Activated T-helper 1 cell treated with Interleukin-2 at 50 U/mL for 16 hours (primary cell): Measurements from ENCODE around the gene NAXD.
A peak's percentile ranks its signal among the peaks of the same experiment; 100 is the strongest.
"Not testable (repeated sequence)": the region's sequence is repeated elsewhere in the genome, so short reads cannot be mapped to it uniquely, and the experiment has no call there.

Experiments
- DNase-seq: peaks from one replicate; pipeline ENCODE4 v3.0.0-alpha.2; 2020; ENCODE audit warnings: low read depth

The NAXD gene

GRCh38 chr13:110615322-110616102 is at the start of gene NAXD:
Gene NAXD, plus strand, starts transcription at chr13:110615545. Its CDS starts 57 bp downstream, at chr13:110615602.
- peak; percentile 50 for DNase-seq

- DNase-seq: no peak
These were observed 49.2 kb upstream of the NAXD start for GRCh38 chr13:110566171-110566570.

- no peak for DNase-seq
These were observed 46.7 kb upstream of the NAXD start for GRCh38 chr13:110568612-110569011.

GRCh38 chr13:110569962-110570361 is 45.4 kb upstream of the NAXD start:
- DNase-seq: not testable (repeated sequence)

- DNase-seq: no peak
These were observed 44.5 kb upstream of the NAXD start for GRCh38 chr13:110570886-110571285.

GRCh38 chr13:110571896-110572777 is 43.2 kb upstream of the NAXD start:
- DNase-seq: no peak

- no peak for DNase-seq
These were observed 42.6 kb upstream of the NAXD start for GRCh38 chr13:110572778-110573118.

GRCh38 chr13:110574161-110574560 is 41.2 kb upstream of the NAXD start:
- no peak for DNase-seq

- no peak for DNase-seq
These were observed 39.8 kb upstream of the NAXD start for GRCh38 chr13:110575322-110576069.

- DNase-seq: no peak
These were observed 39.3 kb upstream of the NAXD start for GRCh38 chr13:110576070-110576394.

- no peak for DNase-seq
These were observed 38.4 kb upstream of the NAXD start for GRCh38 chr13:110576736-110577476.

- DNase-seq: no peak
These were observed 37.0 kb upstream of the NAXD start for GRCh38 chr13:110578363-110578762.

GRCh38 chr13:110580800-110581199 is 34.5 kb upstream of the NAXD start:
- no peak for DNase-seq

GRCh38 chr13:110581506-110582185 is 33.7 kb upstream of the NAXD start:
- DNase-seq: no peak

- no peak for DNase-seq
These were observed 32.9 kb upstream of the NAXD start for GRCh38 chr13:110582421-110582954.

- DNase-seq: no peak
These were observed 32.0 kb upstream of the NAXD start for GRCh38 chr13:110583178-110583865.

GRCh38 chr13:110589793-110590390 is 25.5 kb upstream of the NAXD start:
- DNase-seq: no peak

- no peak for DNase-seq
These were observed 24.8 kb upstream of the NAXD start for GRCh38 chr13:110590577-110590976.

- DNase-seq: no peak
These were observed 22.7 kb upstream of the NAXD start for GRCh38 chr13:110592665-110593064.
